NCI-H526 treated with DMSO at 0.1 percent for 48 hours (cell line): ENCODE data around the gene DGKQ.
"Not testable (repeated sequence)": the region's sequence is repeated elsewhere in the genome, so short reads cannot be mapped to it uniquely, and the experiment has no call there.

Source experiments
- DNase-seq: peaks from one replicate; lab custom pipeline; 2025; lab: John Stamatoyannopoulos, UW

The DGKQ gene

GRCh38 chr4:921830-922331, 51.5 kb downstream of the DGKQ start:
- peak; percentile 26 for DNase-seq

- not testable (repeated sequence) for DNase-seq
Observed at GRCh38 chr4:919004-919680, 54.2 kb downstream of the DGKQ start.

- DNase-seq = not testable (repeated sequence)
Observed at GRCh38 chr4:918591-918990, 54.8 kb downstream of the DGKQ start.

DNA sequence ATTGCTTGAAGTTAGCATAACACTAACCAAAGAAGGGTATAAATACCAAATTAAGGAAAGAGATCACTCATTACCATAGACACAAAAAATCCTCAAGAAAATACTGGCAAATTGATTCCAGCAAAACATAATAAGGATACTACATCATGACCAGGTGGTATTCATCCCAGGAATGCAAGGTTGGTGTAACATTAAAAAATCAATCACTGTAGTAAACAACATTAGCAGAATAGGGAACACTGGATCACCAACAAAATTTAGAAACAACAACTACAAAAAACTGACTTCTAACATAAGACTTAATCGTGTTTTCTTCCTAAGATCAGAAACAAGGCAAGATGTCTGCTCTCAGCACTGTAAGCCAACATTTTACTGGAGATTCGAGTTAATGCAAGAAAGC, 55.4 kb downstream of the DGKQ start:
- no peak for DNase-seq

DNA sequence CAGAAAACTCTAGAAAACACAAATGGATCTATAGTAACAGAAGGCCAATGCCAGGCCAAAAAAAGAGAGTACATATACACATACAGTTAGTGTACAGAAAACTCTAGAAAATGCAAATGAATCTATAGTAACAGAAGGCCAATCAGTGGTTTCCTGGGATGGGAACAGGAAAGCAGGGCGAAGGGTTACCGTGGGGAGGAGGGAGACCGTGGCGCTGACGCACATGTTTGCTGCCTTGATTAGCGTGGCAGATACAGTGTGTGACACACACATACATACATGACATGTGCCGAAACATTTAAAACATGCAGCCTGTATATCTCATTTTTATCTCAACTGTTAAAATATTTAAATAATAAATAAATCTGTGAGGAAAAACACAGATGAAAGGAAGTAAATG, 55.9 kb downstream of the DGKQ start:
- DNase-seq = no peak

DNA sequence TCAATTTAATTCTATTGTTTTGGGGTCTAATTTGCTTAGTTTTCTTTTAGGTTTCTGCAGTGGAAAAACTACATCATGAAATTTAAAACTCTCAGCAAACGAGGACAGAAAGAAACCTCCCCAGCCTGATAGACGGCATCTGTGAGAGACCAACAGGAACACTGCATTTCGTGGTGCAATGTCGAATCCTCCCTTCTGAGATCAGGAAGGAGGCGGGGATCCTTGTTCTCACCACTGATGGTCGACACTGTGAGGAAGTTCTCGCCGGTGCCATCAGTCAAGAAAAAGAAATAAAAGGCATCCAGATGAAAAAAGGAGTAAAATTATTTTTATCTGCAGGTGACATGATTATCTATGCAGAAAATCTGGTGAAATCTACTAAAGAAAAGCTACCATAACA, 57.8 kb downstream of the DGKQ start:
- no peak for DNase-seq

- DNase-seq = no peak
Observed at GRCh38 chr4:915041-915474, 58.3 kb downstream of the DGKQ start.

DNA sequence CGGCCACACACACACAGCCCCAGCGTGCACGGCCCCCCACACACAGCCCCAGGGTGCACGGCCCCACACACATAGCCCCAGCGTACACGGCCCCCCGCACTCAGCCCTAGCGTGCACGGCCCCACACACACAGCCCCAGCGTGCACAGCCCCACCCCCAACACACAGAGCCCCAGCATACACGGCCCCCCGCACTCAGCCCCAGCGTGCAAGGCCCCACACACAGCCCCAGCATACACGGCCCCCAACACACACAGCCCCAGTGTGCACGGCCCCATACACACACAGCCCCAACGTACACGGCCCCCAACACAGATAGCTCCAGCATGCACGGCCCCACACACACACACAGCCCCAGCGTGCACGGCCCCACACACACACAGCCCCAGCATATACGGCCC, 58.8 kb downstream of the DGKQ start:
- no peak for DNase-seq

- DNase-seq = no peak
Observed at GRCh38 chr4:913280-913618, 60.1 kb downstream of the DGKQ start.

- DNase-seq = no peak
Observed at GRCh38 chr4:912548-913279, 60.7 kb downstream of the DGKQ start.

GRCh38 chr4:911871-912490, 61.4 kb downstream of the DGKQ start:
- DNase-seq = no peak

DNA sequence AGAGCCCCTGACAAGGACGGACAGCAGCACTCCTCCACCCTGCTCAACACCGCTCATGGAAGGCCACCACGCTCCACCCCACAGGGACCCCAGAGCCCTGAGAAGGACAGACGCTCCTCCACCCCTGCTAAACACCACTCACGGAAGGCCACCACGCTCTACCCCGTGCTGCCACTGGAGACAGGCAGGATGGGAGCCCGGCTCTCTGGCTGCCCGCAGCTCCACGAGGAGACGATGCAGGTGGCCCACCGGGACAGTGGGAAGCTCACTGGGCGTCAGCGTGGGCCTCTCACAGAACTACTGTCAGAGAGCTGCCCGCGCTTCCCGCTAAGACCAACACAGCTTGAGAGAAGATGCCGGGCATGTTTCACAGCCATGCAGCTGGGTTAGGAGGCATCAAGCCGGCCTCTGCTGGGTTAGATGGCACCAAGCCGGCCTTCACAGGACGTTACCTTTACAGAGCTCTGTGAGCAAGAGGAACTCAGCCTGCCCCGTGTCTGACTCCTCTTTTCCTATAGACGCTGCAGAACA, 62.1 kb downstream of the DGKQ start:
- no peak for DNase-seq

DNA sequence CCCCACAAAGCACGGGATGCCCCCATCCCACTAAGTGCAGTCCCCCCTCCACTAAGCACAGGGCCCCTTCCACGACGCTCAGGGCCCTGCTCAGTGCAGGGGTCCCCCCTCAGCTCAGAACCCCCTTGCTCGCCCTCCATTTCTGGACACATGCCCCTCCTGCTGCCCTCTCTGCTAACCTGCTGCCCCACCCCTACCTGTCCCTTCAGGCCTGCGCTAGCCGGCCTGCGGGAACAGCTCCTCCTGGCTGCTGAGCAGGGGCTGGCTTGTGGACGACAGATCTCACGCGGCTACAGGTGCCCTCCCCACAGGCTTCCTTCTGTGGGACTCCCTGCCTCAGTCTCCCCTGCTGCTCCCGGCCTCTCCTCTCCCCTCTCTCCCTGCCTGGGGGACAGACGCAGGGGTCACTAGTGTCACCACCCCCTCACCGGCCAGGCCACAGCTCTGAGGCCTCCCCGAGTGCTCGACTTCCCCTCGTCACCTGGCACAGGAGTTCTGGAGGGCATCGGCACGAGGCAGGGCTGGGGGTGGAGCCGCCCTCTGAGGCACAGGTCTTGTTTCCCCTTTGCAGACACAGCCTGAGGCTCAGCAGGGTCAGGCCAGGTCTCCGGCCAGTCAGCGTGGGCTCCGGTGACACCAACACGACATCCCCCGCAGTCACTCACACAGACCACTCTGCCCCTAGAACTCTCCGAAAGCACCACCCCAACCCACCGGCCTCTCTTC, 62.8 kb downstream of the DGKQ start:
- no peak for DNase-seq

- no peak for DNase-seq
Observed at GRCh38 chr4:909821-910220, 63.5 kb downstream of the DGKQ start.

DNA sequence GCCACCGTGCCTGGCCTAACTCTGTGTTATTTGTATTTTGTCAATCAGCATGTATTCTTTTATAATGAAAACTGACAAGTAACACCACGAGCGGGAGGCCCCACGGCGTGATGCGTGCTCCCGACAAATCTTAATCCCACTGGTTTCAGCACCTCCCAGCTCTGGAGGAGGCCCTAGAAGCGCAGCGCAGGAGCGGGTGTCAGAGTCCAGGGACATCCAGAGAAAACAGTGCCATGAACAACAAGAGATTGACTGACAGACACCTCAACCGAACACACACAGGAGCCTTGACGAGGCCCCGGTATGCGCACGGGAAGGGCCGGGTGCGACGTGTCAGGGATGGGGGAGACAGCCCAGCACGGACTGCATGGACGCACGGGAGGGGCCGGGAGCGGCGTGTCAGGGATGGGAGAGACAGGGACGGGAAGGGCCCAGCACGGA, 64.2 kb downstream of the DGKQ start:
- no peak for DNase-seq
